ENCODE results near the gene PIK3R5. TPM values are rescaled to one million over a fixed set of nuclear protein-coding genes. Genes with fewer than 3 reads are reported as not detected.

The PIK3R5 gene
- total and polyA plus RNA-seq, 7 experiments from 2014 or later = 18.0 to 231 (median 73.8) TPM

- ATAC-seq (no peak), DNase-seq (no peak)
- Mint-ChIP-seq H3K36me3 (peaks cover 0 to 10% (median 4%) of the 10 kb centered on the region in 5 donors), H3K4me3 (no peak overlapping the region), H3K27ac (no peak overlapping the region), H3K27me3 (peaks cover 69 to 86% (median 75%) of the 10 kb centered on the region in 5 donors), H3K4me1 (peaks cover 5 to 18% (median 12%) of the 10 kb centered on the region in 7 donors), H3K9me3 (peaks cover 0 to 12% (median 2%) of the 10 kb centered on the region in 11 donors)
- no peaks in the 10 kb centered on the region for H3K36me3 ChIP-seq (ENCODE audit: control insufficient read depth in 2 of 3, insufficient read depth in 3 of 3, low read length in 3 of 3)
- H3K27me3 ChIP-seq (ENCODE audit: control insufficient read depth in 2 of 2, insufficient read depth in 2 of 2, low read length in 2 of 2) = peaks cover 0 to 18% of the 10 kb centered on the region in 2 donors
- H3K4me3 ChIP-seq (ENCODE audit: low read length) = no peak overlapping the region
- CTCF ChIA-PET = interaction anchor here (0.7 kb wide), 1 partner anchor 12 kb away, joined by 3 read pairs; no protein-coding TSS in a partner anchor
- POLR2A ChIA-PET = no interaction called here
- peaks cover 0 to 14% of the 10 kb centered on the region in 2 donors for H3K4me1 ChIP-seq (ENCODE audit: control insufficient read depth in 2 of 2, insufficient read depth in 2 of 2, low read length in 2 of 2)
- peaks cover 0 to 5% (median 0%) of the 10 kb centered on the region in 3 experiments for H3K9me3 ChIP-seq (ENCODE audit: control insufficient read depth in 2 of 3, low read length in 3 of 3)
- intact Hi-C loops (cut with micrococcal nuclease) = loop anchor here in 1 of 2 donors (10.0 kb wide), 1 partner anchor 371 kb away; the partner anchor contains the start of gene MYH10
- no peak overlapping the region for H3K27ac ChIP-seq (ENCODE audit: low read depth, low read length)
Observed at GRCh38 chr17:9006175-9006767, 40.8 kb upstream of the PIK3R5 start.

GRCh38 chr17:9004961-9005285 is 39.4 kb upstream of the PIK3R5 start:
- H3K27ac Mint-ChIP-seq = no peak overlapping the region
- H3K27me3 Mint-ChIP-seq = peaks cover 70 to 86% (median 75%) of the 10 kb centered on the region in 5 donors
- H3K36me3 ChIP-seq (ENCODE audit: control insufficient read depth in 2 of 3, insufficient read depth in 3 of 3, low read length in 3 of 3) = no peaks in the 10 kb centered on the region
- peaks cover 0 to 18% of the 10 kb centered on the region in 2 donors for H3K27me3 ChIP-seq (ENCODE audit: control insufficient read depth in 2 of 2, insufficient read depth in 2 of 2, low read length in 2 of 2)
- H3K4me1 ChIP-seq (ENCODE audit: control insufficient read depth in 2 of 2, insufficient read depth in 2 of 2, low read length in 2 of 2) = peaks cover 0 to 14% of the 10 kb centered on the region in 2 donors
- POLR2A ChIA-PET = interaction anchor here (0.6 kb wide), 1 partner anchor 74 kb away, joined by 9 read pairs; no protein-coding TSS in a partner anchor
- H3K9me3 ChIP-seq (ENCODE audit: control insufficient read depth in 2 of 3, low read length in 3 of 3) = peaks cover 0 to 5% (median 0%) of the 10 kb centered on the region in 3 experiments
- DNase-seq = no peak
- H3K36me3 Mint-ChIP-seq = peaks cover 0 to 10% (median 4%) of the 10 kb centered on the region in 5 donors
- H3K4me3 Mint-ChIP-seq = peak overlapping the region in 7 of 10 donors; percentile 47 to 81 (median 60)
- H3K4me1 Mint-ChIP-seq = peaks cover 5 to 18% (median 12%) of the 10 kb centered on the region in 7 donors
- no peak for ATAC-seq
- intact Hi-C loops (cut with micrococcal nuclease) = loop anchor here in 1 of 2 donors (10.0 kb wide), 1 partner anchor 370 kb away; the partner anchor contains the start of gene MYH10
- CTCF ChIA-PET = no interaction called here
- H3K27ac ChIP-seq (ENCODE audit: low read depth, low read length) = no peak overlapping the region
- H3K4me3 ChIP-seq (ENCODE audit: low read length) = no peak overlapping the region
- H3K9me3 Mint-ChIP-seq = peaks cover 0 to 12% (median 2%) of the 10 kb centered on the region in 11 donors

- Histone ChIP-seq H3K9me3 (ENCODE audit: control insufficient read depth in 2 of 3, low read length in 3 of 3) (peaks cover 0 to 5% (median 0%) of the 10 kb centered on the region in 3 experiments), H3K4me1 (ENCODE audit: control insufficient read depth in 2 of 2, insufficient read depth in 2 of 2, low read length in 2 of 2) (peaks cover 0 to 14% of the 10 kb centered on the region in 2 donors), H3K4me3 (ENCODE audit: low read length) (peak overlapping the region; percentile 20), H3K36me3 (ENCODE audit: control insufficient read depth in 2 of 3, insufficient read depth in 3 of 3, low read length in 3 of 3) (no peaks in the 10 kb centered on the region), H3K27me3 (ENCODE audit: control insufficient read depth in 2 of 2, insufficient read depth in 2 of 2, low read length in 2 of 2) (peaks cover 0 to 18% of the 10 kb centered on the region in 2 donors), H3K27ac (ENCODE audit: low read depth, low read length) (no peak overlapping the region)
- DNase-seq (peak in 1 of 9 donors; percentile 7), ATAC-seq (no peak)
- H3K36me3 Mint-ChIP-seq = peaks cover 0 to 8% (median 4%) of the 10 kb centered on the region in 5 donors
- peaks cover 65 to 87% (median 74%) of the 10 kb centered on the region in 5 donors for H3K27me3 Mint-ChIP-seq
- intact Hi-C loops (cut with micrococcal nuclease) = loop anchor here in 1 of 2 donors (10.0 kb wide), 1 partner anchor 370 kb away; the partner anchor contains the start of gene MYH10
- CTCF ChIA-PET = no interaction called here
- H3K4me3 Mint-ChIP-seq = peak overlapping the region in 8 of 10 donors; percentile 9 to 81 (median 57)
- POLR2A ChIA-PET = interaction anchor here (0.6 kb wide), 1 partner anchor 75 kb away, joined by 9 read pairs; no protein-coding TSS in a partner anchor
- H3K9me3 Mint-ChIP-seq = peaks cover 0 to 12% (median 2%) of the 10 kb centered on the region in 11 donors
- H3K27ac Mint-ChIP-seq = no peak overlapping the region
- H3K4me1 Mint-ChIP-seq = peaks cover 5 to 18% (median 12%) of the 10 kb centered on the region in 7 donors
Observed at GRCh38 chr17:9004132-9004960, 38.8 kb upstream of the PIK3R5 start.

- Mint-ChIP-seq H3K27ac (no peak overlapping the region), H3K4me3 (peak overlapping the region in 8 of 10 donors; percentile 25 to 81 (median 52)), H3K9me3 (peaks cover 0 to 12% (median 2%) of the 10 kb centered on the region in 11 donors), H3K4me1 (peaks cover 5 to 18% (median 12%) of the 10 kb centered on the region in 7 donors), H3K36me3 (peaks cover 0 to 5% (median 2%) of the 10 kb centered on the region in 5 donors), H3K27me3 (peaks cover 57 to 85% (median 66%) of the 10 kb centered on the region in 5 donors)
- peaks cover 0 to 18% of the 10 kb centered on the region in 2 donors for H3K27me3 ChIP-seq (ENCODE audit: control insufficient read depth in 2 of 2, insufficient read depth in 2 of 2, low read length in 2 of 2)
- H3K9me3 ChIP-seq (ENCODE audit: control insufficient read depth in 2 of 3, low read length in 3 of 3) = peaks cover 0 to 5% (median 0%) of the 10 kb centered on the region in 3 experiments
- H3K36me3 ChIP-seq (ENCODE audit: control insufficient read depth in 2 of 3, insufficient read depth in 3 of 3, low read length in 3 of 3) = no peaks in the 10 kb centered on the region
- H3K27ac ChIP-seq (ENCODE audit: low read depth, low read length) = no peak overlapping the region
- CTCF ChIA-PET = interaction anchor here (0.6 kb wide), 1 partner anchor 622 kb away, joined by 4 read pairs; no protein-coding TSS in a partner anchor
- peak overlapping the region; percentile 20 for H3K4me3 ChIP-seq (ENCODE audit: low read length)
- POLR2A ChIA-PET = no interaction called here
- intact Hi-C loops (cut with micrococcal nuclease) = loop anchor here in 1 of 2 donors (1.0 to 10.0 kb wide), 2 partner anchors 19 to 369 kb away; partner anchors contain the start of gene MYH10
- DNase-seq = no peak
- H3K4me1 ChIP-seq (ENCODE audit: control insufficient read depth in 2 of 2, insufficient read depth in 2 of 2, low read length in 2 of 2) = peaks cover 0 to 14% of the 10 kb centered on the region in 2 donors
- no peak for ATAC-seq
Observed at GRCh38 chr17:9003355-9004131, 38.0 kb upstream of the PIK3R5 start.

GRCh38 chr17:9002606-9003354 is 37.3 kb upstream of the PIK3R5 start:
- Mint-ChIP-seq H3K27ac (no peak overlapping the region), H3K4me1 (peaks cover 8 to 18% (median 12%) of the 10 kb centered on the region in 7 donors), H3K9me3 (peaks cover 0 to 12% (median 2%) of the 10 kb centered on the region in 11 donors), H3K27me3 (peaks cover 52 to 86% (median 64%) of the 10 kb centered on the region in 5 donors), H3K36me3 (peaks cover 0 to 5% (median 0%) of the 10 kb centered on the region in 5 donors), H3K4me3 (peak overlapping the region; percentile 8 to 81 (median 60))
- Histone ChIP-seq H3K27ac (ENCODE audit: low read depth, low read length) (no peak overlapping the region), H3K36me3 (ENCODE audit: control insufficient read depth in 2 of 3, insufficient read depth in 3 of 3, low read length in 3 of 3) (no peaks in the 10 kb centered on the region), H3K4me1 (ENCODE audit: control insufficient read depth in 2 of 2, insufficient read depth in 2 of 2, low read length in 2 of 2) (peaks cover 0 to 14% of the 10 kb centered on the region in 2 donors), H3K4me3 (ENCODE audit: low read length) (peak overlapping the region; percentile 24), H3K27me3 (ENCODE audit: control insufficient read depth in 2 of 2, insufficient read depth in 2 of 2, low read length in 2 of 2) (peaks cover 0 to 18% of the 10 kb centered on the region in 2 donors), H3K9me3 (ENCODE audit: control insufficient read depth in 2 of 3, low read length in 3 of 3) (peaks cover 0 to 5% (median 0%) of the 10 kb centered on the region in 3 experiments)
- peak; percentile 75 for ATAC-seq
- ChIA-PET POLR2A (no interaction called here), CTCF (interaction anchor here (0.6 kb wide), 1 partner anchor 621 kb away, joined by 4 read pairs; no protein-coding TSS in a partner anchor)
- peak in 4 of 9 donors; percentile 17 to 48 (median 26) for DNase-seq
- intact Hi-C loops (cut with micrococcal nuclease) = loop anchor here in 1 of 2 donors (1.0 to 10.0 kb wide), 2 partner anchors 20 to 368 kb away; partner anchors contain the start of gene MYH10
